ENCODE measurements around the gene ZNF564. TPM values are rescaled to one million over a fixed set of nuclear protein-coding genes. Genes with fewer than 3 reads are reported as not detected.

Gene ZNF564
- total and polyA plus RNA-seq, 2 experiments from 2014 or later = 7.1 to 8.6 TPM

DNA sequence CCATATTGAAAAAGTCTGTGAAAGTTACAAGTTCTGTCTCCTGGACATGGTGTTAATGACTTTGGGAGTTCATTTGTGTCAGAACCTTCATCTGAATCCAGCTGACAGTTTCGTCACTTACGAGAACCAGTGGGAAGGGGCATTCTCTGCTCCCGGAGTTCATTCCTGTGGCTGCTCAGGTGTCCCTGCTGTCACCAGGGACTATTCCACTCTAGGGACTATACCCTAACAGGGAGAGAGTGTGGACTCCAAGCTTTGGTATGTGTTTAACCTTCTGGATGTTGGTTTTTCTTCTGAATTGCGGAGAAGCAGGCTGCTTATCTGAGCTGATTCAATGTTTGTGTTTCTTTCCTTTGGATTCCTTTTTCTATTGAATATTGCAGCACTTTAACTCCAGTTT, 54.2 kb downstream of the ZNF564 start:
- no peak overlapping the region for H3K27ac Mint-ChIP-seq
- peaks cover 3% of the 10 kb centered on the region for H3K27me3 Mint-ChIP-seq (ENCODE audit: insufficient read depth, low read depth, poor library complexity)
- TF ChIP-seq, protein P1, sequence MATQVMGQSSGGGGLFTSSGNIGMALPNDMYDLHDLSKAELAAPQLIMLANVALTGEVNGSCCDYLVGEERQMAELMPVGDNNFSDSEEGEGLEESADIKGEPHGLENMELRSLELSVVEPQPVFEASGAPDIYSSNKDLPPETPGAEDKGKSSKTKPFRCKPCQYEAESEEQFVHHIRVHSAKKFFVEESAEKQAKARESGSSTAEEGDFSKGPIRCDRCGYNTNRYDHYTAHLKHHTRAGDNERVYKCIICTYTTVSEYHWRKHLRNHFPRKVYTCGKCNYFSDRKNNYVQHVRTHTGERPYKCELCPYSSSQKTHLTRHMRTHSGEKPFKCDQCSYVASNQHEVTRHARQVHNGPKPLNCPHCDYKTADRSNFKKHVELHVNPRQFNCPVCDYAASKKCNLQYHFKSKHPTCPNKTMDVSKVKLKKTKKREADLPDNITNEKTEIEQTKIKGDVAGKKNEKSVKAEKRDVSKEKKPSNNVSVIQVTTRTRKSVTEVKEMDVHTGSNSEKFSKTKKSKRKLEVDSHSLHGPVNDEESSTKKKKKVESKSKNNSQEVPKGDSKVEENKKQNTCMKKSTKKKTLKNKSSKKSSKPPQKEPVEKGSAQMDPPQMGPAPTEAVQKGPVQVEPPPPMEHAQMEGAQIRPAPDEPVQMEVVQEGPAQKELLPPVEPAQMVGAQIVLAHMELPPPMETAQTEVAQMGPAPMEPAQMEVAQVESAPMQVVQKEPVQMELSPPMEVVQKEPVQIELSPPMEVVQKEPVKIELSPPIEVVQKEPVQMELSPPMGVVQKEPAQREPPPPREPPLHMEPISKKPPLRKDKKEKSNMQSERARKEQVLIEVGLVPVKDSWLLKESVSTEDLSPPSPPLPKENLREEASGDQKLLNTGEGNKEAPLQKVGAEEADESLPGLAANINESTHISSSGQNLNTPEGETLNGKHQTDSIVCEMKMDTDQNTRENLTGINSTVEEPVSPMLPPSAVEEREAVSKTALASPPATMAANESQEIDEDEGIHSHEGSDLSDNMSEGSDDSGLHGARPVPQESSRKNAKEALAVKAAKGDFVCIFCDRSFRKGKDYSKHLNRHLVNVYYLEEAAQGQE (IDR thresholded peaks at IDR 0.05; ENCODE audit: unreplicated experiment) = no peak
- TF ChIP-seq, protein P2, sequence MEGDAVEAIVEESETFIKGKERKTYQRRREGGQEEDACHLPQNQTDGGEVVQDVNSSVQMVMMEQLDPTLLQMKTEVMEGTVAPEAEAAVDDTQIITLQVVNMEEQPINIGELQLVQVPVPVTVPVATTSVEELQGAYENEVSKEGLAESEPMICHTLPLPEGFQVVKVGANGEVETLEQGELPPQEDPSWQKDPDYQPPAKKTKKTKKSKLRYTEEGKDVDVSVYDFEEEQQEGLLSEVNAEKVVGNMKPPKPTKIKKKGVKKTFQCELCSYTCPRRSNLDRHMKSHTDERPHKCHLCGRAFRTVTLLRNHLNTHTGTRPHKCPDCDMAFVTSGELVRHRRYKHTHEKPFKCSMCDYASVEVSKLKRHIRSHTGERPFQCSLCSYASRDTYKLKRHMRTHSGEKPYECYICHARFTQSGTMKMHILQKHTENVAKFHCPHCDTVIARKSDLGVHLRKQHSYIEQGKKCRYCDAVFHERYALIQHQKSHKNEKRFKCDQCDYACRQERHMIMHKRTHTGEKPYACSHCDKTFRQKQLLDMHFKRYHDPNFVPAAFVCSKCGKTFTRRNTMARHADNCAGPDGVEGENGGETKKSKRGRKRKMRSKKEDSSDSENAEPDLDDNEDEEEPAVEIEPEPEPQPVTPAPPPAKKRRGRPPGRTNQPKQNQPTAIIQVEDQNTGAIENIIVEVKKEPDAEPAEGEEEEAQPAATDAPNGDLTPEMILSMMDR (conservative IDR thresholded peaks at IDR 0.05; ENCODE audit: low read depth in 2 of 2) = no peak
- TF ChIP-seq EZH2 (IDR thresholded peaks at IDR 0.05; ENCODE audit: low read depth, unreplicated experiment) (no peak), NANOG (IDR thresholded peaks at IDR 0.05; ENCODE audit: borderline replicate concordance) (no peak), ZNF331 (CRISPR knock-in tag; IDR thresholded peaks at IDR 0.05; ENCODE audit: low read depth) (no peak), CREB1 (CRISPR knock-in tag; IDR thresholded peaks at IDR 0.05; ENCODE audit: low read depth) (no peak)
- TF ChIP-seq, protein P3, sequence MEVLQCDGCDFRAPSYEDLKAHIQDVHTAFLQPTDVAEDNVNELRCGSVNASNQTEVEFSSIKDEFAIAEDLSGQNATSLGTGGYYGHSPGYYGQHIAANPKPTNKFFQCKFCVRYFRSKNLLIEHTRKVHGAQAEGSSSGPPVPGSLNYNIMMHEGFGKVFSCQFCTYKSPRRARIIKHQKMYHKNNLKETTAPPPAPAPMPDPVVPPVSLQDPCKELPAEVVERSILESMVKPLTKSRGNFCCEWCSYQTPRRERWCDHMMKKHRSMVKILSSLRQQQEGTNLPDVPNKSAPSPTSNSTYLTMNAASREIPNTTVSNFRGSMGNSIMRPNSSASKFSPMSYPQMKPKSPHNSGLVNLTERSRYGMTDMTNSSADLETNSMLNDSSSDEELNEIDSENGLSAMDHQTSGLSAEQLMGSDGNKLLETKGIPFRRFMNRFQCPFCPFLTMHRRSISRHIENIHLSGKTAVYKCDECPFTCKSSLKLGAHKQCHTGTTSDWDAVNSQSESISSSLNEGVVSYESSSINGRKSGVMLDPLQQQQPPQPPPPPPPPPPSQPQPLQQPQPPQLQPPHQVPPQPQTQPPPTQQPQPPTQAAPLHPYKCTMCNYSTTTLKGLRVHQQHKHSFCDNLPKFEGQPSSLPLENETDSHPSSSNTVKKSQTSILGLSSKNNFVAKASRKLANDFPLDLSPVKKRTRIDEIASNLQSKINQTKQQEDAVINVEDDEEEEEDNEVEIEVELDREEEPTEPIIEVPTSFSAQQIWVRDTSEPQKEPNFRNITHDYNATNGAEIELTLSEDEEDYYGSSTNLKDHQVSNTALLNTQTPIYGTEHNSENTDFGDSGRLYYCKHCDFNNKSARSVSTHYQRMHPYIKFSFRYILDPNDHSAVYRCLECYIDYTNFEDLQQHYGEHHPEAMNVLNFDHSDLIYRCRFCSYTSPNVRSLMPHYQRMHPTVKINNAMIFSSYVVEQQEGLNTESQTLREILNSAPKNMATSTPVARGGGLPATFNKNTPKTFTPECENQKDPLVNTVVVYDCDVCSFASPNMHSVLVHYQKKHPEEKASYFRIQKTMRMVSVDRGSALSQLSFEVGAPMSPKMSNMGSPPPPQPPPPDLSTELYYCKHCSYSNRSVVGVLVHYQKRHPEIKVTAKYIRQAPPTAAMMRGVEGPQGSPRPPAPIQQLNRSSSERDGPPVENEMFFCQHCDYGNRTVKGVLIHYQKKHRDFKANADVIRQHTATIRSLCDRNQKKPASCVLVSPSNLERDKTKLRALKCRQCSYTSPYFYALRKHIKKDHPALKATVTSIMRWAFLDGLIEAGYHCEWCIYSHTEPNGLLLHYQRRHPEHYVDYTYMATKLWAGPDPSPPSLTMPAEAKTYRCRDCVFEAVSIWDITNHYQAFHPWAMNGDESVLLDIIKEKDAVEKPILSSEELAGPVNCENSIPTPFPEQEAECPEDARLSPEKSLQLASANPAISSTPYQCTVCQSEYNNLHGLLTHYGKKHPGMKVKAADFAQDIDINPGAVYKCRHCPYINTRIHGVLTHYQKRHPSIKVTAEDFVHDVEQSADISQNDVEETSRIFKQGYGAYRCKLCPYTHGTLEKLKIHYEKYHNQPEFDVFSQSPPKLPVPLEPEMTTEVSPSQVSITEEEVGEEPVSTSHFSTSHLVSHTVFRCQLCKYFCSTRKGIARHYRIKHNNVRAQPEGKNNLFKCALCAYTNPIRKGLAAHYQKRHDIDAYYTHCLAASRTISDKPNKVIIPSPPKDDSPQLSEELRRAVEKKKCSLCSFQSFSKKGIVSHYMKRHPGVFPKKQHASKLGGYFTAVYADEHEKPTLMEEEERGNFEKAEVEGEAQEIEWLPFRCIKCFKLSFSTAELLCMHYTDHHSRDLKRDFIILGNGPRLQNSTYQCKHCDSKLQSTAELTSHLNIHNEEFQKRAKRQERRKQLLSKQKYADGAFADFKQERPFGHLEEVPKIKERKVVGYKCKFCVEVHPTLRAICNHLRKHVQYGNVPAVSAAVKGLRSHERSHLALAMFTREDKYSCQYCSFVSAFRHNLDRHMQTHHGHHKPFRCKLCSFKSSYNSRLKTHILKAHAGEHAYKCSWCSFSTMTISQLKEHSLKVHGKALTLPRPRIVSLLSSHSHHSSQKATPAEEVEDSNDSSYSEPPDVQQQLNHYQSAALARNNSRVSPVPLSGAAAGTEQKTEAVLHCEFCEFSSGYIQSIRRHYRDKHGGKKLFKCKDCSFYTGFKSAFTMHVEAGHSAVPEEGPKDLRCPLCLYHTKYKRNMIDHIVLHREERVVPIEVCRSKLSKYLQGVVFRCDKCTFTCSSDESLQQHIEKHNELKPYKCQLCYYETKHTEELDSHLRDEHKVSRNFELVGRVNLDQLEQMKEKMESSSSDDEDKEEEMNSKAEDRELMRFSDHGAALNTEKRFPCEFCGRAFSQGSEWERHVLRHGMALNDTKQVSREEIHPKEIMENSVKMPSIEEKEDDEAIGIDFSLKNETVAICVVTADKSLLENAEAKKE (CRISPR knock-in tag; IDR thresholded peaks at IDR 0.05) = no peak
- TF ChIP-seq, protein P4, sequence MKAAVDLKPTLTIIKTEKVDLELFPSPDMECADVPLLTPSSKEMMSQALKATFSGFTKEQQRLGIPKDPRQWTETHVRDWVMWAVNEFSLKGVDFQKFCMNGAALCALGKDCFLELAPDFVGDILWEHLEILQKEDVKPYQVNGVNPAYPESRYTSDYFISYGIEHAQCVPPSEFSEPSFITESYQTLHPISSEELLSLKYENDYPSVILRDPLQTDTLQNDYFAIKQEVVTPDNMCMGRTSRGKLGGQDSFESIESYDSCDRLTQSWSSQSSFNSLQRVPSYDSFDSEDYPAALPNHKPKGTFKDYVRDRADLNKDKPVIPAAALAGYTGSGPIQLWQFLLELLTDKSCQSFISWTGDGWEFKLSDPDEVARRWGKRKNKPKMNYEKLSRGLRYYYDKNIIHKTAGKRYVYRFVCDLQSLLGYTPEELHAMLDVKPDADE (IDR thresholded peaks at IDR 0.05) = no peak

More for the DNA sequence above, 54.2 kb downstream of the ZNF564 start:
- DNase-seq (ENCODE audit: low spot score) (no peak), ATAC-seq (no peak)
- Mint-ChIP-seq H3K4me3 (no peak overlapping the region), H3K36me3 (ENCODE audit: low read depth) (no peaks in the 10 kb centered on the region), H3K9me3 (peaks cover 6% of the 10 kb centered on the region), H3K4me1 (peaks cover 5% of the 10 kb centered on the region; the same call in 2 of the 3 replicates)
- Histone ChIP-seq H3K79me2 (replicated peaks; ENCODE audit: insufficient read depth) (no peaks in the 10 kb centered on the region), H3K36me3 (ENCODE audit: insufficient read depth) (no peaks in the 10 kb centered on the region), H3K4me1 (ENCODE audit: insufficient read depth) (no peaks in the 10 kb centered on the region), H3K9me2 (ENCODE audit: insufficient read depth) (peaks cover 5% of the 10 kb centered on the region; the same call in 1 of the 2 replicates), H3K27ac (ENCODE audit: low read depth) (no peak overlapping the region), H3K27me3 (ENCODE audit: insufficient read depth) (0 out of 2 replicates have a peak, but pooled peaks cover 4% of the 10 kb centered on the region), H2AFZ (no peak overlapping the region), H3K4me3 (no peak overlapping the region), H4K20me1 (replicated peaks; ENCODE audit: insufficient read depth) (no peaks in the 10 kb centered on the region), H3F3A (replicated peaks; ENCODE audit: low read depth) (0 out of 2 replicates have a peak, but pooled peaks cover 9% of the 10 kb centered on the region), H3K4me2 (no peak overlapping the region)
